ENCODE measurements around the gene SAMD13.

- TF ChIP-seq, protein P1, sequence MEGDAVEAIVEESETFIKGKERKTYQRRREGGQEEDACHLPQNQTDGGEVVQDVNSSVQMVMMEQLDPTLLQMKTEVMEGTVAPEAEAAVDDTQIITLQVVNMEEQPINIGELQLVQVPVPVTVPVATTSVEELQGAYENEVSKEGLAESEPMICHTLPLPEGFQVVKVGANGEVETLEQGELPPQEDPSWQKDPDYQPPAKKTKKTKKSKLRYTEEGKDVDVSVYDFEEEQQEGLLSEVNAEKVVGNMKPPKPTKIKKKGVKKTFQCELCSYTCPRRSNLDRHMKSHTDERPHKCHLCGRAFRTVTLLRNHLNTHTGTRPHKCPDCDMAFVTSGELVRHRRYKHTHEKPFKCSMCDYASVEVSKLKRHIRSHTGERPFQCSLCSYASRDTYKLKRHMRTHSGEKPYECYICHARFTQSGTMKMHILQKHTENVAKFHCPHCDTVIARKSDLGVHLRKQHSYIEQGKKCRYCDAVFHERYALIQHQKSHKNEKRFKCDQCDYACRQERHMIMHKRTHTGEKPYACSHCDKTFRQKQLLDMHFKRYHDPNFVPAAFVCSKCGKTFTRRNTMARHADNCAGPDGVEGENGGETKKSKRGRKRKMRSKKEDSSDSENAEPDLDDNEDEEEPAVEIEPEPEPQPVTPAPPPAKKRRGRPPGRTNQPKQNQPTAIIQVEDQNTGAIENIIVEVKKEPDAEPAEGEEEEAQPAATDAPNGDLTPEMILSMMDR (IDR thresholded peaks at IDR 0.05; ENCODE audit: poor library complexity, severe bottlenecking): no peak
- TF ChIP-seq REST (IDR thresholded peaks at IDR 0.05; ENCODE audit: borderline replicate concordance) (no peak), POLR2AphosphoS5 (IDR thresholded peaks at IDR 0.05) (no peak), EP300 (conservative IDR thresholded peaks at IDR 0.05; ENCODE audit: poor library complexity, severe bottlenecking) (no peak), EZH2 (IDR thresholded peaks at IDR 0.05; ENCODE audit: borderline replicate concordance, insufficient read depth, low read length, poor library complexity, severe bottlenecking) (no peak), TAF1 (IDR thresholded peaks at IDR 0.05; ENCODE audit: low read depth) (no peak)
Measured at GRCh38 chr1:84253891-84254290, 47.6 kb upstream of the SAMD13 start.
